ENCODE measurements around the gene SPATA20.

The SPATA20 gene

DNA sequence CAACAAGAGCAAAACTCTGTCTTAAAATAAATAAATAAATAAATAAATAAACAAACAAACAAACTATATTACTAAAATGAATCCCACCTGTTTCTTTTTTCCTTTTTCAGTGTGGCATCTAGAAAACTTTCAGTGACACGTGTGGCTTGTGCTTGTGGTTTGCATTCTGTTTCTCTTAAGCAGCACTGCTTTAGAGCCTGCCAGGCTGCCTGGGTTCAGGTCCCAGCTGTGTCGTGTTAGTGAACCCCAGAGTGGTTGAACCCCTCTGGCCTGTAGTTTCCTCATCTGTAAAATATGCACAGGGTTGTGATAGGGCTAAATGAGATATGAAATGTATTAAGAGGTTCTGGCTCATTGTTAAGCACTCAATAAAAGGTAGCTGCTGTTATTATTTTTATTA, 26.5 kb upstream of the SPATA20 start:
- no peak for DNase-seq (ENCODE audit: low spot score)

- DNase-seq (ENCODE audit: low spot score): no peak
These were observed 25.5 kb upstream of the SPATA20 start for GRCh38 chr17:50521514-50521913.

DNA sequence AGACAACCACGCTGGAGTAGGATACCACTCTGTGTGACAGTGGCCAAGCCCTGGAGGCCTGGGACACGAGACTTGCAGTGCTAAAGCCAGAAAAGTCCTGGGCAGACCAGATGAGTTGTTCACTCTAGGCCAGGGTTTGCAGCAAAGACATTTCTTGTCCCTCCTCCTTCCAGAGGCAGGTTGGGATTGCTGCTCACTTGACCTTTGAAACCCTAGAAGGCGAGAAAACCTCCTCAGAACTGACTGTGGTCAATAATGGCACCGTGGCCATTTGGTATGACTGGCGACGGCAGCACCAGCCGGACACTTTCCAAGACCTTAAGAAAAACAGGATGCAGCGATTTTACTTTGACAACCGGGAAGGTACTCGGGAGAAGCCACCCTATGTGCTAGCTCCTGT, 24.2 kb upstream of the SPATA20 start:
- no peak for DNase-seq (ENCODE audit: low spot score)

- no peak for DNase-seq (ENCODE audit: low spot score)
These were observed 23.8 kb upstream of the SPATA20 start for GRCh38 chr17:50523208-50523607.

GRCh38 chr17:50524838-50525237, 22.1 kb upstream of the SPATA20 start:
- no peak for DNase-seq (ENCODE audit: low spot score)

GRCh38 chr17:50527155-50527762, 19.7 kb upstream of the SPATA20 start:
- DNase-seq (ENCODE audit: low spot score): no peak

- no peak for DNase-seq (ENCODE audit: low spot score)
These were observed 19.0 kb upstream of the SPATA20 start for GRCh38 chr17:50527949-50528474.

DNA sequence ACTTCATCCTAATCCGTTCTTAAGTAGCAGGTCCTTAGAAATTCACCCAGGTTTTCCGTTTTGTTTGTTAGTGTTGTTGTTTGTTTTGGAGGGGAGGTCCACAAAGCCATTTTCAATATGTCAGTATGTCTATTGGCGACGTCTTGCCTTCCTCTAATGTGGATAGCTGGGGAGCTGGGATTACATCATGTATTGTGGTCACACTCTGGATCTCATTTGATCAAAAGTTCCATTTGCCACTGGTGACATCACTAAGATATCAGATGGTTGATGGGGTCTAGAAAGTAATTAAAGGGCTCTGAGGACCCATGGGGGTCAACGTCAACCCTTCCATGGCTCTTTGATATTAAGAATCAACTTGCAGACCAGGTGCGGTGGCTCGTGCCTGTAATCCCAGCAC, 17.1 kb upstream of the SPATA20 start:
- DNase-seq (ENCODE audit: low spot score): no peak

DNA sequence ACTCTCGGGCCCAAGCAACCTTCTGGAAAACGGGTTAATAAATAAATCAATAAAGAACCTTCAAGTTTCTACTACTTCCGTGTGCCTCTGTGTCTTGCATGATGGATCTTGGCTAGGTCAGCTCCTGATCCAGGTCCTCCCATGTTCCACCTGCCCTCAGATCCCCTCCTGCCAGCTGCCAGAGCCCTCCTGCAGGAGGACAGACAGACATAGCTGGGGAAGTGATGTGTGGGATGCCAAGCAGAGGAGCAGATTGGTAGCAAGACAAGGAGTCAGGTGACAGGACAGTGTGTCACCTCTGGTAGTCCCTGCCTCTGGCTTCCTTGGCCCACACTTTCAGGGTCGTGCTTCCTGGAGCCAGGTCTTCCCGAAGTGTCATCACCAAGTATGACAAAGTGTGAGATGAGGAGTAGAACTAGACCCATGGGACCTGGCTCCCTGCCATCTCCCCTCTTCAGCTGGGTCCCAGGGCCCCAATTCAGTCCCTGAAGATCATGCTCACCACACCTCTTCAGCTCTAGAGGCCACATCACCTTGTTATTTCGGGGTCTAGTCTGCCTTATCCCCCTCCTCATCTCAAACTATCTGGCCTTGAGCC, 15.4 kb upstream of the SPATA20 start:
- no peak for DNase-seq (ENCODE audit: low spot score)

DNA sequence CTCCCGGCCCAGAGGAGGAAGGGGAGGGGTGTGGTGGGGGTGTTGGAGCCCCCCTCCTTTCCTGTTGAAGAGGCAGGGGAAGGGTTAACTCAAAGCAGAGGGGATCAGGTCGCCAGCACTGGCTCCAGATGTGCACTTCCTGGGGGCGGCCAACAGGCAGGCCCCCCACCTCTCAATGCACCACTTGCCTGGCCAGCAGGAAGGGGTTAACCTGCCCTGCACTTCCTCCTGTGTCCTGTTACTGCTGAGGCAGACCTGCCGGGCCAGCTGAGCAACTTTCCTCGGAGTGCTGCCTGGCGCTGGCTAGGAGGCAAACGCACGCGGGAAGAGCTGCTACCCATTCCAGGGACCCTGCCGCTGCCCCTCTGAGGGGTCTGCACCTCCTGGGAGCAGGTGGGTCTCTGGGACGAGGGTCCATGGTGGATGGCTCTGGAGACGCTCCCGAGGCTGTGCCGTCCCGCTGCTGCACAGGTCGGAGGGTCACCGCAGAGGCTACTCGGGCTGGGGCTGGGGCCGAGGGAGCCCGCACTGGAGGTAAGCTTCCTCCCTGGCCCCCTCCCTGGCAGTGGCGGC, 14.4 kb upstream of the SPATA20 start, which contains the start of gene EPN3:
EPN3 (plus strand) TSS at position 284 of the 573 bp plus-strand sequence. CDS start 3,822 bp downstream, outside the sequence.
- DNase-seq (ENCODE audit: low spot score): no peak

DNA sequence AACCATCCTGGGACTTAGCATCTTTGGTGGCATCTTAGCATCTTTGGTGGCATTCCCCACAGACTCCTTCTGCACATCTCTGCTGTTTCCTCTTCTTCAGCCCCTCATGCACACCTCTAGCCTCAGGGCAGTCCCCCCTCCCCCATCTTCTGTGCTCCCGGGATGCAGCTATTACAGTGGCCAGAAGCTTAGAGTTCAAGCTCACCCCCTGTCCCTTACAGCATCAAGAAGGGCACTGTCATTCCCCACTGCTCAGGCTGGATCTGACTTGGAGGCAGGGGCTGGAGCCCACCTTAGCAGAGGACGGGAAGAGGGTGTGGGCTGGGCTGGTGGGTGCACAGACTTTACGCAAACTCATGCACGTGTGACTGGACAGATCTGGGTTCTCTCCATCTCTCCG, 13.8 kb upstream of the SPATA20 start:
- DNase-seq (ENCODE audit: low spot score): no peak

- DNase-seq (ENCODE audit: low spot score): no peak
These were observed 13.2 kb upstream of the SPATA20 start for GRCh38 chr17:50533720-50534148.

GRCh38 chr17:50534222-50534978, 12.6 kb upstream of the SPATA20 start:
- DNase-seq (ENCODE audit: low spot score): no peak

DNA sequence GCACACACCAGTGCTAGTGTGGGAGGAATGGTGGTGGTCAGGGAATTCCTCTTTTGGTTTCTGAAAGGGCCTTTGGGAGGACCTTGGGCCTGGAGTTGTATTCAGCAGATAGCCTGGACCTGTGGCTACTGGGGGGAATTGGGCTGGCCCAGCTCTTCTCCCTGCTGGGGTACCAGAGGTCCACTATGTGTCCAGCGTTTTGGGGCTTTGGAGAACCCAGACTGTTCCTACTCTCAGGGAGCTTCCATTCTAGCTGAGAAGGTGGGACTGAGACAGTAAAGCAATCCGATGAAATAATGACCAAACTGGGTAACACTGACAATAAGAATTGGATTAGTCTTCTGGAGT, 12.0 kb upstream of the SPATA20 start:
- no peak for DNase-seq (ENCODE audit: low spot score)

DNA sequence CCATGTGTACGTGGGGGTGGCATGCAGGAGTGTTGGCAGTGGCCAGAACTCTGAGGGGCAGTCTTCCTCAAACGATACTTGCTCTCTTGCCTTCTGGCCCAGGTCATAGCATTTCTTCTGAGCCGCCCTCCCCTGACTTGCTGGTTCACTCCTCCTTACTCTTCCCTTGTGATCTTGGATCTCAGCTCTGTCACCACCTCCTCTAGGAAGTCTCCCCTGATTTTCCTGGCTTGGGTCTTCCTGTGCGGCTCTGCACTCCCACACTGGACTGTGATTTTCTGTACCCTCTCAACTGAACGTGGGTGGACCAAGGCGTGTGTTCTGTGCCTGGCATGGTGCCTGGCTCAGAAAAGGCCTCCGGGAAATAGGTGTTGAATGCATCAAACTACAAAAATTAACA, 11.6 kb upstream of the SPATA20 start:
- no peak for DNase-seq (ENCODE audit: low spot score)

GRCh38 chr17:50536683-50537646, 10.0 kb upstream of the SPATA20 start:
- DNase-seq (ENCODE audit: low spot score): no peak

- no peak for DNase-seq (ENCODE audit: low spot score)
These were observed 9.0 kb upstream of the SPATA20 start for GRCh38 chr17:50537721-50538548.

- no peak for DNase-seq (ENCODE audit: low spot score)
These were observed 8.2 kb upstream of the SPATA20 start for GRCh38 chr17:50538549-50539410.

GRCh38 chr17:50539762-50540559, 7.0 kb upstream of the SPATA20 start:
- peak; percentile 72 for DNase-seq (ENCODE audit: low spot score)
